GM19193 (cell line): Measurements from ENCODE around the gene CAMSAP1.

Experiments
- POLR2A ChIP-seq: IDR thresholded peaks from 4 replicates; pipeline ENCODE4 v1.6.1; 2011; ENCODE audit not compliant: insufficient read depth, insufficient read length; ENCODE audit errors: extremely low read depth

CAMSAP1 gene

DNA sequence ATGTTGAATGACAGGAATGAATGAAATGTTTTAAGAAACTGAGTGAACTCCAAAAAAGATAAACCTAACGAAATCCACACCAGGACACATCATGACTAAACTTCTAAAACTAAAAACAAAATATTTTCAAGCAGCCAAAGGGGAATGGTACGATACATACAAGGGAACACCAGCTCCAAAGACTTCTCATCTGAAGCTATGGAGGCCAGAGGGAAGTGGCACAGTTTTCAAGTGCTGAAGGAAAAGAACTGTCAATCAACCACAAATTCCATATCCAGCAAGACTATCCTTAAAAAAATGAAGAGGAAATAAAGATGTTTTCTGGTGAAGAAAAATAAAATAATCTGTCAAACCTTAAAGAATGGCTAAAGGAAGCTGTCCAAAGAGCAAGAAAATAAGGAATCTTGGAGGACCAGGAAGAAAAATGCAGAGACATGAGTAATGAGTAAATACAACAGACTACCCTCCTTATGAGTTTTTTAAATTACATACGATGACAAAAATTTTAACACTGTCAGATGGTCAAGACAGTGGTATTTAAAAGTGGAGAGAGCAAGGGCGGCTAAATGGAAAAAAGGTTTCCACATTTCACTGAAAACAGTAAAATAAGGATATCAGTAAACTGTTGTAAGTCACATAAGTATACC is 12.0 kb downstream of the CAMSAP1 start:
- no peak for TF ChIP-seq POLR2A

DNA sequence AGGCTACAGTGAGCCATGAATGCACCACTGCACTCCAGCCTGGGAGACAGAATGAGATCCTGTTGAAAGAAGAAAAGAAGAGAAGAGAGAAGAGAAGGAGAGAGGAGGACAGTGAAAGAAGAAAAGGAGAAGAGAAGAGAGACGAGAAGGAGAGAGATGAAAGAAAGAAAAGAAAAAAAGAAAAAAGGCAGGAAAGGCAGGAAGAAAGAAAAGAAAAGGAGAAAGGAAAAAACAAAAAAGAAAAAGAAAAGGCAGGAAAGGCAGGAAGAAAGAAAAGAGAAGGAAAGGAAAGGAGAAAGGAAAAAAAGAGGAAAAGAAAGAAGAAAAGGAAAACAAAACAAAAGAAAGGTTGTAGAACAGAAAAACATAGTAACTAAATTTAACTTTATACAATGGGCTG is 14.2 kb downstream of the CAMSAP1 start:
- no peak for TF ChIP-seq POLR2A

DNA sequence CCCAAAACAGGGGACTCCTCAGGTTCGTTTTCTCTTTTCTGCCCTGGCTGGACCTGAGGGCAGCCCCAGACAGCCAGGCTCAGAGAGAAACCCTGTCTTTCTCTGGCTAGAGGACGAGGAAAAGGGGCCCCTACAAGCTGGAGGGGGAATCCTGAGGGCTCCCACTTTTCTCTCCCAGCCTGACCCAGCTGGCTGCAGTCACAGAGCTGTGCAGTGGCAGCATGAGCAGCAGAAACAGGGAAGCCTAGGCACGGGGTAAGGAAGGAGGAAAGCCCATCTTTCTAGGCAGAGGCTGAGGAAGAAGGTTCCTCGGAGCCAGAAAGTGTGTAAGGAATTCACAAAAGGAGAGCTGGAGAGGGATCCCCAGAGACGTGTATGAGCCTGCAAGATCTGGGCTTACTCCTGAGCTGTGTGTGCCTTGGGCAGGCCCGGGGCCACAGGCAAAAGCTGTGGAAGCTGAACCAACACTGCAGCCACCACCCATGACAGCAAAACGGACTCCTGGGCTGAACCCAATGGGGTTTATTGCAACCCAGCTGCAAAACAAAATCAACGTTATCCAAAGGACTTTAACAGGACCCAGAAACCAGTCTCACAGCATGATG is 16.2 kb downstream of the CAMSAP1 start:
- TF ChIP-seq POLR2A, result no peak

DNA sequence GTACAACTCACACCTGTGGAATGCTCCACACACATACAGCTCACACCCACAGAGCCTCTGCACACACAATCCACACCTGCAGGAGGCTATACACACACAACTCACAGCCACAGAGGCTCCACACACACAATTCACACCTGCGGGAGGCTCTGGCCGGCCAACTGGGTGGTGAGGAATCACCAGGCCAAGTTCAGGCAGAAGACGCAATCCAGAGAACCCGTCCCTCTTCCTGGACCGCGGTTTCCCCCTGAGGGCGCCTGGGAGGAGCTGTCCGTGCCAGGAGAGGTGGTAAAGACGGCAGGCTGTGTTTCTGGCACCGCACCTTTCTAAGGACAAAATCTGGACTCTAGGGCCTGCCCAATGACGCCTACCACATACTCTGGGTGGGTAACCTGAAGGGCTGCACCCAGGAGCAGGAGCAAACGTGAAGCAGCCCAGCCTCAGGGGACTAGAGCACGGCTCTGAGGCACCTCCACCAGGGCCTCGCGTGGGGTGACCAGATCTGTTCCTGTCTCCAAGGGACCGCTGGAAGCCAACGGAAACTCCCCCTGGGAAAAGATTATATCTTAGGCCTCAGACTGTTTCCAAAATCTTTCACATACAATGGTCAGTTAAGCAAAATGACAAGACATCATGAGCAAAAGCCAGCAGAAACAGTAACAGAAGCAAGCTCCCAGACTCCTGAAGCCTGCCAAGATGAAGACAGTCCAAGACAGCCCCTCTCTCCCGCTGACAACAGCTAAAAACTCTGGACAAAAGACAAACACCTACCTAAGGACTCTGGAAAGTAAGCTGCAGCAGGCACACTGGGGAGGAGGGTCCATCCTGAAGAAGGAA is 16.9 kb downstream of the CAMSAP1 start:
- TF ChIP-seq POLR2A, result no peak

DNA sequence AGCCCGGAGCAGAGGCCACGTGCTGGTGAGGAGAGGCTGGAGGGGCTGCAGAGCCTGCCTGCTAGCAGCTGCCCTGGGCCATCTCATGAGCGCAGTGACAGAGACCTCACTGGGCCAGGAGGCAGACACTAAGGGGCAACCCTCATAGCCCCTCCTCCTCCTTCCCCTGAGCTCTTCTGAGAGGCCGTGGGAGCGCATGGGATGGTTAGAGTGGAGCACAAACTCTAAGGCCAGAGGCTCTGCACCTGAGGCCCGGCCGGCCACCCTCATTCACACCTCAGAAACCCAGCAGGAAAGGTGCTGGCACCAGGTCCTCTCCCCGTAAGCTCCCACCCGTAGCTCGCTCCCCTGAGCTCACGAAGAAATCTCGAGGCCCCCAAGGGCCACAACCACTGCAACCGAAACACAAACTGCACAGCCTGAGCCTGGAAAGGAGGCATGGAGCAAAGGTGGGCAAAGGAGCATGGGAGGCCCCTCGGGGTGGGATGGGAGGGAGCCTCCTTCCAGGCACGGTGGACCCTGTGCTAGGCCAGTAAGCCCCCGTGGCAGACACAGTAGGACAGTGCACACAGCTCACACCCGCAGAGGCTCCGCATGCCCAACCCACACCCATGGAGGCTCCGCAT is 17.7 kb downstream of the CAMSAP1 start:
- no peak for TF ChIP-seq POLR2A

DNA sequence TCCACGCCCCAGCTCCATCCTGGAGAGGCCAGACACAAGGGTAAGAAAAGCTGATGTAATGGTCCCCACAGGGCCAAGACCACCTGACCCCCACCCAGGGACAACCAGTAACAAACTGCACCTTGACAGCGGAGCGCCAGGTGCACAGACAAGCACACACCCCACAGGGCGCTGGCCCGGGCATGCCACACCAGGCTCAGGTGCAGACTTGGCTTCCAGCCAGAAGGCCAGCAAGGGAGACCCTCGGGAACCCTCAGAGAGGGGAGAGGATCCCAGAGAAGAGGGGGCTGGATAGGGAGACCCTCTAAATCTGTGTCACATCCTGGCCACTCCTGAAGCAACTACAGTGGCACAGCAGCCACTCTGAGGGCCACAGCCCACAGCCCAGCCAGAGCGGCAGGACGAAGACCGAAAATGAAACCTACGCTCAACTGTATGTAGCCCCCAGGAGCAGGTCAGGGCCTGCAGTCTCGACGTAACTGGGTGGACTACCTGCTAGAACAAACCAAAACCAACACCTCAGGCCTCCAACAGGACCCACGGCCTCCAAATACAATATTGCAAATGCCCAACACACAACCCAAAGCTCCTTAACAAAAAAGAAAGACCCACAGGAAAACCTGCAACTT is 18.5 kb downstream of the CAMSAP1 start:
- no peak for TF ChIP-seq POLR2A

DNA sequence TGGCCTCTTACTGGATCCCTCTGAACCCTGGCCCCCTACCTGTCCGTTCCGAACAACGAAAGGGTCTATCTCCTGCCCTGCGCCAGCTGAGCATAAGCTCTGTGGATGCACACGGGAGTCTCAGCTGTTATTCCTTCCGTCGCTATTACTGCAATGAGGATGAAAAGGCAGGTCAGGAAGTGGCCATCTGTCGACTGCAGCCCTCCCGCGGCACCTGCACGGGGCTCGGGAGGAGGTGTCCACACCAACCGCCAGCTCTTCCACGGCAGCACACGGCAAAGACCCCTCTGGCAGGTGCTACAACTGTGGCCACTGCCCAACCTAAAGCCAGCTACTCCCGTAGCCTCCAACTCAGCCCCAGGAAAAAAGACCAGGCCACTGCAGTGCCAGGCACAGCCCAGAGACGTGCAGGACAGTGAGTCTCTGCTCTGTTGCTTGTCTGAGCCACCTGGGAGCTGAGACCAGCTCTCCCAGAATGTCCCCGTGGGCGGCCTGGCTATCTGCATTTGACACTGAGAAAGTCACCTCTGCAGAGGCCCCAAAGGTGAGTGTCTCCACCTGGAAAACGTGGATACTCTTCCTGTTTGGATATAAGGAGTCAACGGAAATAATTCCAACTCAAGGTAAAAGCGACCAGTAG is 19.1 kb downstream of the CAMSAP1 start:
- no peak for TF ChIP-seq POLR2A

GRCh38 chr9:135887585-135888050 is 19.7 kb downstream of the CAMSAP1 start:
- TF ChIP-seq POLR2A, result peak; percentile 45

DNA sequence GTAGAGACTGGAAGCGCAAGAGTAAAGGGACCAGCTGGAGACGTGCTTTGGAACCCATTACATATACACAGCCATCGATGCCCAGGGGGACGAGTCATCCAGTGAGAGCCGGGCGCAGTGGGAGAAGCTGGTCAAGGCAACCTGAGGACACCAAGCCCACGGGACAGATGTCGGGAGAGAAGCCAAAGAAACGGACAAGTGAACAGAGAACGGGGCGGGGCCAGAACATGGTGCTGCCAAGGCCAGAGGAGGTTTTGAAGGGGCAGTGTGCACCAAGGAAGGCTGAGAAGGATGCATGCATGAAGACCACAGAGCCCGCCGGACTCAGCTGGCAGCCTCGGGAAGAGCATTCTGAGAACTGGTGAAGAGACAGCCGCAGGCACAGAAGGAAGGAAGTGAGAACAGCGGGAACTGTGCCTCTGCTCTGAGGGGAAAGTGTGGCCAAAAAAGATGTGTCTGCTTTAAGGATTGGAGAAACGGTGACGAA is 20.3 kb downstream of the CAMSAP1 start:
- no peak for TF ChIP-seq POLR2A

DNA sequence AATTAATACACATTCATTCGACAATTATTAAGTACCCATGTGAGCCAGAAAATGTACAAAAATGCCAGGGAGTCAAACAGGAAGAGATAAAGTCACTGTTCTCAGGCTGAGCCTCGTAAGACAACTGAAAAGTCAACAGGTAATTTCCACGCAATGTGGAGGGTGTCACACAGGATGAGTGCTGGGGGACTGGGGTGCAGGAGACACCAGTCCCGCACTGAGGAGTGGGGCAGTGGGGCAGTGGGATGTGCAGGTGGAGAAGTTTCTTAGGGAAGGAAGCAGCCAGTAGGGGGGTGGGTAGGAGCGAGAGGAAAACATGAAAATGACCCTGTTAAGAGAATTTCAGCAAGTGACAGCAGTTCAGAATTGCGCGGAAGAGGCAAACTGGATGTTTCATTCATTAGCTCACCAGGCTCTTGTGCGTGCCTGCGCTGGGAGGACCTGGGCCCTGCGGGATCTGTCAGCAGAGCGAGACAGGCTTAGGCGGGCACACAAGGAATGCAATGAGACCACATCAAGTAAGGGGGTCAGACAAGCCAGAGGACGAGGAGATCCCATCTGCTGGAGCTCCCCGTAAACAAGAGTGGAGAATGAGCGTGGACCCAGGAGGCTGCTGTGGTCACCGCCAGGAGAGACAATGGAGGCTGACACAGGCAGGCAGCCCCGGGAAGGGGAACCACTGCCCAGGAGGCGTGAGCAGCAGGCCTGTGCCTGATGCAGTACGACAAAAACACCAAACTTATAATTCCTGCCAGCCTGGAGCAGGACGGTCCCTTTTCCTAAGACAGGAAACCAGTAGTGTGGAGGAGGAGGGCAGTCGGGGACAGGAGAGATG is 21.0 kb downstream of the CAMSAP1 start:
- no peak for TF ChIP-seq POLR2A

DNA sequence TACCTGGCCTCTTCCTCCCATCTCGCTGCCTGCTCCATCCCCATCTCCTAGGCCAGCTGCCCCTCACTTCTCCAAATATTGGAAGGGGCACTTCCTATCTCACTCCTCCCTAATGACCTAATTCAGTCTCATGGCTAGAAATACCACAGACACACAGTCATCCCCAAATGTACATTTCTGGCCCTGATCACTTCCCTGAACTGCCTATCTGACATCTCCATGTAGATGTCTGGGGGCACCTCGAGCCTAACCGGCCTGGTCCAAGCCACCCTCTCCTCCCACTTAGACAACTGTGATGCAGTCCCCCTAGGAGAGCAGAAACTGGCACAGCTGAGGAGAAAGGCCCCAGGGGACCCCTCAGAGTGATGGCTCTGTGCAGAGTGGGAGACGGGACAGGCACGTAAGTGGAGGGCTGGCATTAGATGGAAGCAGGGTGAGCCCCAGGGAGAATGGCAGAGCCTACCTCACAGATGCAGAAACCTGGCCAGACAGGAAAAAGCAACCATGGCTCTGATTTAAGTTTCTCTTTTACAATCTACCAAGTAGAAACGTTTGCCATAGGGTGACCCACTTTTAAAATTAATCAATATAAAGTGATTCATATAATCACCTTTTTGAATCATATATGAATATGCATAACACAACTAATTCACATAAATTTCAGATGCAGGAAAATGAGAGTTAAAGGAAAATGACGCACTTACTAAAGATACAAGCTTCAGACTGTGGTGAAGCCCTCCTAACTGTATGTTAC is 22.1 kb downstream of the CAMSAP1 start:
- no peak for TF ChIP-seq POLR2A

- TF ChIP-seq POLR2A, result no peak
Measured at GRCh38 chr9:135884328-135885035, 22.9 kb downstream of the CAMSAP1 start.

DNA sequence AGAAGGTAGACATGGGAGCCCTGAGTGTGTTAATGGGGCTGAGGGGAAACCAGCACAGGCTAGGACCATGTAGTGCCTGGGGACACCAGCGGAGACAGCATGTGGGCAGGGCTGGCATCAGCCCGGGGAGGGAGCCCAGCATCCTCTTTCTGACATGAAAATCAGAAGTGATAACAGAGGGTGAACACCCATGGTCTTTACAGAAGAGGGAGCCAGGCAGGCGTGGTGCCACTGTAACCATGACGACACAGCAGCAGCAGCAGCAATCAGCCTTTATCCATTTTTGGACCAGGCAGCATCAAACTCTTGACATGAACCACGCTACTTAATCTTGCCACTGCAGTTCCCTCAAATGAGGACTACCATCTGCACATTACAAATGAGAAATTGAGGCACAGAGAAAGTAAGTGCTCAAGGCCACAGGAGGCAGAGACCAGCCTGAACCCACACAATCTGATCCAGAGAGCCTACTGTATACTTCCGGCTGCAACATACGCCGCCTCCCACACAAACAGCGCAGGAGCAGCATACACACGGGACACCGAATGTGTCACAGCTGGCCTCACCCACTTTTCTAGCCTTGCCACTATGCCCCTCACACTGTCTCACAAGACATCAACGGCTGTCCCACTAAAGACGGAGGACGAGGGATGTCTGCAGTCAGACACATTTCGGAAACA is 23.8 kb downstream of the CAMSAP1 start:
- TF ChIP-seq POLR2A, result no peak
